IMR-90 (cell line): ENCODE results near the gene GPBAR1.

Source experiments
- CEBPB ChIP-seq: IDR thresholded peaks from 2 replicates; pipeline ENCODE4 v1.6.1; 2012; ENCODE audit warnings: low read depth, low read length, improper control_type of control experiment
- ELK1 ChIP-seq: fragments of 150-350 bp; IDR thresholded peaks from 2 replicates; pipeline ENCODE4 v1.6.1; 2016; ENCODE audit warnings: low read depth, mild to moderate bottlenecking, low read length, moderate library complexity, borderline replicate concordance
- MAFK ChIP-seq: IDR thresholded peaks from 2 replicates; pipeline ENCODE4 v1.6.1; 2012; ENCODE audit warnings: low read depth, low read length, improper control_type of control experiment
- NFE2L2 ChIP-seq: fragments of 150-350 bp; IDR thresholded peaks from 2 replicates; pipeline ENCODE4 v1.6.1; 2016; ENCODE audit warnings: low read depth, mild to moderate bottlenecking, low read length
- POLR2A ChIP-seq: IDR thresholded peaks from 2 replicates; pipeline ENCODE4 v1.6.1; 2012; ENCODE audit warnings: mild to moderate bottlenecking, low read depth, low read length
- RAD21 ChIP-seq: IDR thresholded peaks from 2 replicates; pipeline ENCODE4 v1.6.1; 2012; ENCODE audit warnings: low read length, improper control_type of control experiment
- RCOR1 ChIP-seq: IDR thresholded peaks from 2 replicates; pipeline ENCODE4 v1.6.1; 2012; ENCODE audit warnings: mild to moderate bottlenecking, low read length, improper control_type of control experiment; ENCODE audit not compliant: insufficient replicate concordance
- USF2 ChIP-seq: fragments of 150-350 bp; IDR thresholded peaks from 2 replicates; pipeline ENCODE4 v1.6.1; 2017; ENCODE audit warnings: mild to moderate bottlenecking, antibody characterized with exemption, low read length, low read depth
- TF ChIP-seq, protein P1 (sequence below): conservative IDR thresholded peaks from 2 replicates; pipeline ENCODE4 v1.5.1; 2012; ENCODE audit warnings: mild to moderate bottlenecking, low read depth, low read length, improper control_type of control experiment

DNA sequence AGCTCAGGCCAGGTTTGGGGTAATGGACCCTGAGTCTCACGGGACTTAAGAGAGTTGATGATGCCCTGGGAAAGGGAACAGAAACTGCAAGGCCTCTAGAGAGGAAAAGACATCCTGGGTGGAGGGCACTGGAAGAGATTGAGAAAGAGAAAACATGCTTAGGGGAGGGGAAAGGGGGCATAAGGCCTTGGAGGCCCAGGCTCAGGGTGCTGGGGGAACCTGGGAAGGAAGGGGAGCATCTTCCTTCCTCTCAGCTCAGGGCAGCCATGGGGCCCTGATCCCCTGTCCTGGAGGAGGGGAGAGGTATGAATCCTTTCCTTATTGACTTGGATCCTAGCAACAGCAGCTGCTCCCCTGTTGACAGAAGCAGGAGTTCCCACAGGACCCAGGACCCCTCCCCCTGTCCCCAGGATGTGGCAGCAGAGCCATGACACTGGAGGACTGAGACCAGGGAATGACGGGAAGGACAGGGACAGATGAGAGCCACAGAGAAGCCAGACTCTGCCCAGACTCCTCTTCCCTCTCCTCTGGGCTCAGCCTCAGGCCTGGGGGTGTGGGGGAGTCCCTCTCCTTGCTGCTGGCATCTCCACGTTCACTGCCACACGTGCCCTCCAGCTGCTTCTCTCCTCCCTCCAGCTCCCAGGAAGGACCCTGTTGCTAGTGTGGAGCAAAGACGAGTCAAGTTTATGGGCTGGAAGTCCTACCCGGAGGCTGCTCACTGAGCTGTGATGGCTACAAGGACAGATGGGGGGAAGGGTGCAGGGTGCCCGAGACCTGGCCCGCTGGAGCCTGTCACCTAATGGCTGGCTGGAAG lies 815 bp downstream of the GPBAR1 start:
- TF ChIP-seq, protein P1, sequence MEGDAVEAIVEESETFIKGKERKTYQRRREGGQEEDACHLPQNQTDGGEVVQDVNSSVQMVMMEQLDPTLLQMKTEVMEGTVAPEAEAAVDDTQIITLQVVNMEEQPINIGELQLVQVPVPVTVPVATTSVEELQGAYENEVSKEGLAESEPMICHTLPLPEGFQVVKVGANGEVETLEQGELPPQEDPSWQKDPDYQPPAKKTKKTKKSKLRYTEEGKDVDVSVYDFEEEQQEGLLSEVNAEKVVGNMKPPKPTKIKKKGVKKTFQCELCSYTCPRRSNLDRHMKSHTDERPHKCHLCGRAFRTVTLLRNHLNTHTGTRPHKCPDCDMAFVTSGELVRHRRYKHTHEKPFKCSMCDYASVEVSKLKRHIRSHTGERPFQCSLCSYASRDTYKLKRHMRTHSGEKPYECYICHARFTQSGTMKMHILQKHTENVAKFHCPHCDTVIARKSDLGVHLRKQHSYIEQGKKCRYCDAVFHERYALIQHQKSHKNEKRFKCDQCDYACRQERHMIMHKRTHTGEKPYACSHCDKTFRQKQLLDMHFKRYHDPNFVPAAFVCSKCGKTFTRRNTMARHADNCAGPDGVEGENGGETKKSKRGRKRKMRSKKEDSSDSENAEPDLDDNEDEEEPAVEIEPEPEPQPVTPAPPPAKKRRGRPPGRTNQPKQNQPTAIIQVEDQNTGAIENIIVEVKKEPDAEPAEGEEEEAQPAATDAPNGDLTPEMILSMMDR = no peak
- TF ChIP-seq ELK1 (no peak), RAD21 (no peak), CEBPB (no peak), USF2 (no peak), MAFK (no peak), POLR2A (no peak), NFE2L2 (no peak), RCOR1 (no peak)
